Stomach (tissue), 4 donors: ENCODE results near the gene C19orf12.

ENCODE experiments used
- EP300 ChIP-seq: sonication (generic); formaldehyde crosslinking; IDR thresholded peaks from one replicate; pipeline ENCODE4 v1.6.1; 2017; ENCODE audit warnings: antibody characterized with exemption
- POLR2A ChIP-seq, 4 donors: fragments of 450-650 bp; IDR thresholded peaks; one replicate each; pipeline ENCODE4 v1.6.1; 2016; ENCODE audit warnings: antibody characterized with exemption in 4 of 4, control low read depth in 2 of 4, mild to moderate bottlenecking in 1 of 4, moderate library complexity in 1 of 4
- POLR2AphosphoS5 ChIP-seq, 3 donors: sonication (generic); formaldehyde crosslinking; IDR thresholded peaks; one replicate each; pipeline ENCODE4 v1.6.1; 2016; ENCODE audit warnings: antibody characterized with exemption in 3 of 3
- TF ChIP-seq, protein P1 (sequence below), 7 experiments: fragments of 450-650 bp in 4 of 7; fragments of 200-600 bp in 3 of 7; sonication (generic) in 3 of 7; IDR thresholded peaks; one replicate each; pipeline ENCODE4 v1.5.1; 2016 to 2019; ENCODE audit warnings: antibody characterized with exemption in 7 of 7, control low read depth in 2 of 7, mild to moderate bottlenecking in 1 of 7

DNA sequence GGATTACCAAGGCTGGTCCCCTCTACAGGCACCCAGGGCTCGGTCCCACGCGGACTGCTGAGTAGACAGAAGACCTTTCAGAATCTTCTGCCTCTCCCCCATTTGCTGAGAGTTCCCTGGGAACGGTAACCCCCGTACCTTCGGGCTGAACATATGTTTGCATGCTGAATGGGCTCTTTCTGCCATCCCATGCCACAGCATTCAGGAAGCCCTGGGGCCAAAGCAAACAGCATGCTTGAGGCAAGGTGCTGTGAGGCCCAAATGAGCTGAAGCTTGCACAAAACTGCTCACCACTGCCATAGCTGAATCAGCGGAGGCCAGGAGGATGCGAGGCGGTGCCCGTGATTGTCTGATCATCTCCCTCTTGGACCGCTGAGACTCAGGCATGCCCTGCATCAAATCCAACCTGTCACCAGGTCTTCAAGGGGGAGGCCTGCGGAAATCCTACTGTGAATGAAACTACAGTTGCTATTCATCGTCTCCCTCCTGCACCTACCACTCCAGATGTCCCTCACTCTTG, 16.3 kb upstream of the C19orf12 start:
- TF ChIP-seq, protein P1, sequence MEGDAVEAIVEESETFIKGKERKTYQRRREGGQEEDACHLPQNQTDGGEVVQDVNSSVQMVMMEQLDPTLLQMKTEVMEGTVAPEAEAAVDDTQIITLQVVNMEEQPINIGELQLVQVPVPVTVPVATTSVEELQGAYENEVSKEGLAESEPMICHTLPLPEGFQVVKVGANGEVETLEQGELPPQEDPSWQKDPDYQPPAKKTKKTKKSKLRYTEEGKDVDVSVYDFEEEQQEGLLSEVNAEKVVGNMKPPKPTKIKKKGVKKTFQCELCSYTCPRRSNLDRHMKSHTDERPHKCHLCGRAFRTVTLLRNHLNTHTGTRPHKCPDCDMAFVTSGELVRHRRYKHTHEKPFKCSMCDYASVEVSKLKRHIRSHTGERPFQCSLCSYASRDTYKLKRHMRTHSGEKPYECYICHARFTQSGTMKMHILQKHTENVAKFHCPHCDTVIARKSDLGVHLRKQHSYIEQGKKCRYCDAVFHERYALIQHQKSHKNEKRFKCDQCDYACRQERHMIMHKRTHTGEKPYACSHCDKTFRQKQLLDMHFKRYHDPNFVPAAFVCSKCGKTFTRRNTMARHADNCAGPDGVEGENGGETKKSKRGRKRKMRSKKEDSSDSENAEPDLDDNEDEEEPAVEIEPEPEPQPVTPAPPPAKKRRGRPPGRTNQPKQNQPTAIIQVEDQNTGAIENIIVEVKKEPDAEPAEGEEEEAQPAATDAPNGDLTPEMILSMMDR (IDR thresholded peaks at IDR 0.05): no peak
- TF ChIP-seq POLR2A (IDR thresholded peaks at IDR 0.05): no peak
- TF ChIP-seq EP300: no peak
- TF ChIP-seq POLR2AphosphoS5 (IDR thresholded peaks at IDR 0.05): no peak
